ENCODE data around the gene MAP3K21. TPM values are rescaled to one million over a fixed set of nuclear protein-coding genes. Genes with fewer than 3 reads are reported as not detected.

The MAP3K21 gene
- total and polyA plus RNA-seq, 9 of the 15 experiments (the other 6 are each of a cell fraction or from before 2014, with no cell fraction given), result 0.23 to 0.86 (median 0.49) TPM

DNA sequence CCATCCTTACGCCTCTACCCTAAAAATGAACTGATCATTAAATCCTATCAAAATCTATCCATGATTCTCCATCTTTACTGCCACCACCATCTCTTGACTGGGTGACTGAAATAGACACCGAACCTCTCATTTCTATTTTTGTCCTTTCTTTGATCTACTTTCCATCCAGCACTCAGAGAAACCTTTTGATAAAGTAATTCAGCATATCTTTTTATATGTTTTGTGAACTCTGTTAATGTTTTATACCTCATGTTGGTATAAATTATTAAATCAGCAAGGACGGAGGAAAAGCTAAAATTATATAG lies 45.0 kb upstream of the MAP3K21 start:
- DNase-seq (ENCODE audit: extremely low read depth in 1 of 4, low spot score in 3 of 4) (no peak), ATAC-seq (no peak), FAIRE-seq (no peak)
- Histone ChIP-seq H2AFZ (ENCODE audit: low read depth, low read length) (no peak overlapping the region), H3K4me1 (replicated peaks in 1 of 2; ENCODE audit: control insufficient read depth in 2 of 2, insufficient read depth in 2 of 2, low read length in 2 of 2) (no peaks in the 10 kb centered on the region), H3K9ac (ENCODE audit: insufficient read depth in 1 of 2, low read depth in 2 of 2, low read length in 2 of 2) (no peak overlapping the region), H3K36me3 (ENCODE audit: control insufficient read depth, insufficient read depth, low read length) (no peaks in the 10 kb centered on the region), H3K27me3 (ENCODE audit: control insufficient read depth in 2 of 2, insufficient read depth in 2 of 2, low read length in 2 of 2) (no peaks in the 10 kb centered on the region), H3K4me3 (no peak overlapping the region), H3K27ac (ENCODE audit: extremely low read depth, low read depth, low read length) (no peak overlapping the region), H3K4me2 (ENCODE audit: insufficient read depth, low read length) (no peak overlapping the region), H3K9me1 (ENCODE audit: control insufficient read depth, insufficient read depth, low read length) (no peaks in the 10 kb centered on the region), H3K9me3 (replicated peaks; ENCODE audit: control insufficient read depth, insufficient read depth, low read depth, low read length) (no peaks in the 10 kb centered on the region), H3K79me2 (ENCODE audit: control insufficient read depth, insufficient read depth, low read length) (no peaks in the 10 kb centered on the region), H4K20me1 (replicated peaks; ENCODE audit: control insufficient read depth, insufficient read depth, low read length) (no peaks in the 10 kb centered on the region; the same call in 1 of the 2 replicates)
- in situ Hi-C loops (cut with MboI), result no loop called here
- TF ChIP-seq EZH2 (IDR thresholded peaks at IDR 0.05; ENCODE audit: borderline replicate concordance, low read depth, low read length) (no peak), FIP1L1 (IDR thresholded peaks at IDR 0.05; ENCODE audit: low read depth, low read length, poor library complexity, severe bottlenecking) (no peak), ZNF140 (CRISPR knock-in tag; IDR thresholded peaks at IDR 0.05) (no peak), TAF9B (IDR thresholded peaks at IDR 0.05; ENCODE audit: partially characterized antibody) (no peak)
- TF ChIP-seq, protein P1, sequence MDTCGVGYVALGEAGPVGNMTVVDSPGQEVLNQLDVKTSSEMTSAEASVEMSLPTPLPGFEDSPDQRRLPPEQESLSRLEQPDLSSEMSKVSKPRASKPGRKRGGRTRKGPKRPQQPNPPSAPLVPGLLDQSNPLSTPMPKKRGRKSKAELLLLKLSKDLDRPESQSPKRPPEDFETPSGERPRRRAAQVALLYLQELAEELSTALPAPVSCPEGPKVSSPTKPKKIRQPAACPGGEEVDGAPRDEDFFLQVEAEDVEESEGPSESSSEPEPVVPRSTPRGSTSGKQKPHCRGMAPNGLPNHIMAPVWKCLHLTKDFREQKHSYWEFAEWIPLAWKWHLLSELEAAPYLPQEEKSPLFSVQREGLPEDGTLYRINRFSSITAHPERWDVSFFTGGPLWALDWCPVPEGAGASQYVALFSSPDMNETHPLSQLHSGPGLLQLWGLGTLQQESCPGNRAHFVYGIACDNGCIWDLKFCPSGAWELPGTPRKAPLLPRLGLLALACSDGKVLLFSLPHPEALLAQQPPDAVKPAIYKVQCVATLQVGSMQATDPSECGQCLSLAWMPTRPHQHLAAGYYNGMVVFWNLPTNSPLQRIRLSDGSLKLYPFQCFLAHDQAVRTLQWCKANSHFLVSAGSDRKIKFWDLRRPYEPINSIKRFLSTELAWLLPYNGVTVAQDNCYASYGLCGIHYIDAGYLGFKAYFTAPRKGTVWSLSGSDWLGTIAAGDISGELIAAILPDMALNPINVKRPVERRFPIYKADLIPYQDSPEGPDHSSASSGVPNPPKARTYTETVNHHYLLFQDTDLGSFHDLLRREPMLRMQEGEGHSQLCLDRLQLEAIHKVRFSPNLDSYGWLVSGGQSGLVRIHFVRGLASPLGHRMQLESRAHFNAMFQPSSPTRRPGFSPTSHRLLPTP (IDR thresholded peaks at IDR 0.05; ENCODE audit: borderline replicate concordance, extremely low read depth, insufficient read length), result no peak
- TF ChIP-seq, protein P2, sequence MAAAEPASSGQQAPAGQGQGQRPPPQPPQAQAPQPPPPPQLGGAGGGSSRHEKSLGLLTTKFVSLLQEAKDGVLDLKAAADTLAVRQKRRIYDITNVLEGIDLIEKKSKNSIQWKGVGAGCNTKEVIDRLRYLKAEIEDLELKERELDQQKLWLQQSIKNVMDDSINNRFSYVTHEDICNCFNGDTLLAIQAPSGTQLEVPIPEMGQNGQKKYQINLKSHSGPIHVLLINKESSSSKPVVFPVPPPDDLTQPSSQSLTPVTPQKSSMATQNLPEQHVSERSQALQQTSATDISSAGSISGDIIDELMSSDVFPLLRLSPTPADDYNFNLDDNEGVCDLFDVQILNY (CRISPR knock-in tag; IDR thresholded peaks at IDR 0.05), result no peak
- ChIA-PET POLR2A (no interaction called here), CTCF (ENCODE audit: low intra/inter-chr PET ratio) (no interaction called here)
- BruUV-seq (replicated peaks), result no TSS peak
- intact Hi-C loops (cut with micrococcal nuclease), result no loop called here
- 0% methylated on average over 3 of the region's 3 CpGs for whole genome bisulfite sequencing (ENCODE audit: insufficient coverage, low coverage, missing lambda C conversion rate)
